HEK293T (cell line): Measurements from ENCODE around the gene ACOX3.

Experiments used
- CTCF ChIA-PET: fragments of 350-600 bp; formaldehyde crosslinking; extraction: SDS; loops from one replicate; lab custom pipeline; 2021; ENCODE audit warnings: antibody characterized with exemption, inconsistent platforms; lab: Yijun Ruan, JAX
- POLR2A ChIA-PET: fragments of 350-600 bp; formaldehyde crosslinking; extraction: SDS; loops from one replicate; lab custom pipeline; 2020; ENCODE audit warnings: antibody characterized with exemption, inconsistent platforms; lab: Yijun Ruan, JAX
- DNase-seq: peaks from one replicate; pipeline ENCODE4 v3.0.0; 2012; ENCODE audit warnings: mixed read lengths; ENCODE audit errors: extremely low spot score
- ARNT ChIP-seq: fragments of 450-650 bp; IDR thresholded peaks from 2 replicates; pipeline ENCODE4 v1.6.1; 2017; ENCODE audit warnings: mild to moderate bottlenecking
- BHLHE40 ChIP-seq: fragments of 450-650 bp; IDR thresholded peaks from 2 replicates; pipeline ENCODE4 v1.6.1; 2016; ENCODE audit warnings: mild to moderate bottlenecking, moderate library complexity, borderline replicate concordance
- CTBP1 ChIP-seq: fragments of 450-650 bp; IDR thresholded peaks from 2 replicates; pipeline ENCODE4 v1.6.1; 2016; ENCODE audit warnings: borderline replicate concordance
- ELF4 ChIP-seq: fragments of 450-650 bp; IDR thresholded peaks from 2 replicates; pipeline ENCODE4 v1.6.1; 2017; ENCODE audit warnings: antibody characterized with exemption
- FOXA1 ChIP-seq: fragments of 450-650 bp; IDR thresholded peaks from 2 replicates; pipeline ENCODE4 v1.6.1; 2016; ENCODE audit warnings: mild to moderate bottlenecking
- FOXK2 ChIP-seq: fragments of 450-650 bp; IDR thresholded peaks from 2 replicates; pipeline ENCODE4 v1.6.1; 2016; ENCODE audit warnings: mild to moderate bottlenecking
- FOXM1 ChIP-seq: fragments of 450-650 bp; IDR thresholded peaks from 2 replicates; pipeline ENCODE4 v1.6.1; 2017; ENCODE audit warnings: mild to moderate bottlenecking, borderline replicate concordance
- HDGF ChIP-seq: fragments of 450-650 bp; IDR thresholded peaks from 2 replicates; pipeline ENCODE4 v1.6.1; 2017; ENCODE audit warnings: antibody characterized with exemption, borderline replicate concordance
- L3MBTL2 ChIP-seq: fragments of 450-650 bp; conservative IDR thresholded peaks from 2 replicates; pipeline ENCODE4 v1.6.1; 2016; ENCODE audit warnings: mild to moderate bottlenecking
- LEF1 ChIP-seq: fragments of 450-650 bp; IDR thresholded peaks from 2 replicates; pipeline ENCODE4 v1.6.1; 2017; ENCODE audit warnings: mild to moderate bottlenecking, borderline replicate concordance
- NFRKB ChIP-seq: fragments of 450-650 bp; IDR thresholded peaks from 2 replicates; pipeline ENCODE4 v1.6.1; 2016; ENCODE audit warnings: mild to moderate bottlenecking, moderate library complexity
- PKNOX1 ChIP-seq: fragments of 450-650 bp; IDR thresholded peaks from 2 replicates; pipeline ENCODE4 v1.6.1; 2016
- SP1 ChIP-seq: fragments of 450-650 bp; IDR thresholded peaks from 2 replicates; pipeline ENCODE4 v1.6.1; 2017
- SUZ12 ChIP-seq: fragments of 450-650 bp; IDR thresholded peaks from 2 replicates; pipeline ENCODE4 v1.6.1; 2016; ENCODE audit warnings: mild to moderate bottlenecking
- TARDBP ChIP-seq: fragments of 450-650 bp; IDR thresholded peaks from 2 replicates; pipeline ENCODE4 v1.6.1; 2016
- ZNF384 ChIP-seq: fragments of 450-650 bp; IDR thresholded peaks from 2 replicates; pipeline ENCODE4 v1.6.1; 2016

The ACOX3 gene

DNA sequence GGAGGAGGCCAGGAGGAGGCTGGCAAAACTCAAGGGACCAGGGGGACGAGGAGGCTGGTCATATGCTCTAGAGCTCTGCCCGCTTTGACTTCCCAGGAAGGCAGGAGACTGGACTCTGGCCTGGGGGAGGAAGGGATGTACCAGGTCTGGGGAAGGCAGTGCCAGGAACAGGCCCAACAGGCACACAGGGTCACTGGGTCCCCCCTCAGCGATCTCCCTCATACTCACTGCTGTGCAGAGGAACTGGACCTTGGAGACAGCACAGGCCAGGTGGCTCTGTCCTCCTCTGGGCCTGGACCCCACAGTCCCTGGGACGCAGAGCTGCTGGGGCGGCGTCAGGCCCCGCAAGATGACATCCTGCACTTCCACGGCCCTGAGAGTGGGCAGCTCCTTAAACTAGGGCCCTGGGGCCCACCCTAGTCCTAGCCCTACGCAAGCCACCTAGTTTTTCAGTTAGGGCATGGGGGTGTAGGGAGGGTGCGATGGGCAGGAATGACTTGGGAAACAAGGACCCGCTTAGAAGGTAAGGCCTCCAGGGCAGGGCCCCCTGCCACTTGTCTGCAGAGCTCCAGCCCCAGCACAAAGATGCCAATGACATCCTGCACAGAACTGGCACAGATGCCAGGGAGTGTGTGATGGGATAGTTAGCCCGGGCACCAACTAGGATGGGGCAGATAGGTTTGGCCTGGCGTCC is 111.5 kb downstream of the ACOX3 start:
- ChIA-PET POLR2A (no interaction called here), CTCF (no interaction called here)
- no peak for DNase-seq
- TF ChIP-seq ARNT (no peak), HDGF (no peak), ZNF384 (no peak), FOXA1 (no peak), PKNOX1 (no peak), FOXM1 (no peak), NFRKB (no peak), SUZ12 (no peak), TARDBP (no peak), BHLHE40 (no peak), SP1 (no peak), L3MBTL2 (no peak), LEF1 (no peak), ELF4 (no peak), CTBP1 (no peak), FOXK2 (no peak)

DNA sequence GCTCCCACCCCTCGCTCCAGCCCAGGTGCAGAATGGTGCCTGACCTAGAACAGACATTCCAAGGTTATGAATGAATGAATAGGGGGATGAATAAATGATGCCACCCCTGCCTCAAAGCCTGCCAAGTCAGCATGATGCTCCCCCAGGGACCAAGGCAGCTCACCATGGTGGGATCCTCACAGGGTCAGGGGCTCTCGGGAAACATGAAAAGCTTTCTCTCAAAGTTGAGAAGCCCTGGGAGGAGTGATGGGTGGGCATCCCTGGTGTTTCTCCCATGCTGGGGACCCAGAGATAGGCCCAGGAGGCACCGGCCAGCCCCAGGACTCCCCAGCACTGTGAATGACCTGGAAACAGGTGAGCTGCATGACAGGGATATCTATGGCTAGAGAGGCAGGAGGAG is 112.1 kb downstream of the ACOX3 start:
- ChIA-PET CTCF (no interaction called here), POLR2A (no interaction called here)
- TF ChIP-seq ARNT (no peak), FOXM1 (no peak), FOXA1 (no peak), ZNF384 (no peak), FOXK2 (no peak), PKNOX1 (no peak), SP1 (no peak), LEF1 (no peak)
- no peak for DNase-seq

- TF ChIP-seq FOXA1 = no peak
- TF ChIP-seq SUZ12 = no peak
- TF ChIP-seq FOXK2 = no peak
- no peak for TF ChIP-seq PKNOX1
- TF ChIP-seq HDGF = no peak
- TF ChIP-seq CTBP1 = no peak
- CTCF ChIA-PET = no interaction called here
- POLR2A ChIA-PET = no interaction called here
- DNase-seq = no peak
Measured at GRCh38 chr4:8326206-8326605, 114.3 kb downstream of the ACOX3 start.

GRCh38 chr4:8325291-8325973 is 115.1 kb downstream of the ACOX3 start:
- ChIA-PET POLR2A (no interaction called here), CTCF (no interaction called here)
- no peak for DNase-seq
- TF ChIP-seq ZNF384 = no peak
- no peak for TF ChIP-seq TARDBP
- no peak for TF ChIP-seq SP1
- no peak for TF ChIP-seq NFRKB
- no peak for TF ChIP-seq FOXK2
- TF ChIP-seq SUZ12 = no peak
- no peak for TF ChIP-seq FOXM1
- TF ChIP-seq LEF1 = no peak

GRCh38 chr4:8324640-8325239 is 115.8 kb downstream of the ACOX3 start:
- ChIA-PET POLR2A (no interaction called here), CTCF (no interaction called here)
- DNase-seq = no peak
- TF ChIP-seq SP1 = no peak
- TF ChIP-seq TARDBP = no peak
- TF ChIP-seq ZNF384 = no peak
- no peak for TF ChIP-seq NFRKB
- no peak for TF ChIP-seq SUZ12
- no peak for TF ChIP-seq ARNT
- no peak for TF ChIP-seq ELF4
- no peak for TF ChIP-seq L3MBTL2
- TF ChIP-seq BHLHE40 = no peak
- TF ChIP-seq FOXM1 = no peak
- no peak for TF ChIP-seq LEF1
- TF ChIP-seq FOXK2 = no peak
- TF ChIP-seq PKNOX1 = no peak
- no peak for TF ChIP-seq FOXA1
- no peak for TF ChIP-seq CTBP1
- no peak for TF ChIP-seq HDGF
